Panc1 (cell line): Measurements from ENCODE around the gene MAP2. TPM values are rescaled to one million over a fixed set of nuclear protein-coding genes. Genes with fewer than 3 reads are reported as not detected.

ENCODE experiments used
- ATAC-seq: fragments of 200-7000 bp; cut with Tn5 transposase; 2 replicates; pipeline ENCODE4 v1.9.1; 2020; ENCODE audit warnings: mild to moderate bottlenecking, moderate library complexity
- BruUV-seq: library from RNA; stranded (reverse); fragments of 400-500 nt; replicated peaks from 2 replicates; lab custom pipeline; 2021; lab: Mats Ljungman, UMichigan
- CTCF ChIA-PET: fragments of 300-600 bp; sonication (Branson Sonifier 250); formaldehyde crosslinking; loops from one replicate; lab custom pipeline; 2022; ENCODE audit warnings: antibody characterized with exemption; lab: Charles Lee
- POLR2A ChIA-PET: fragments of 300-600 bp; sonication (Branson Sonifier 250); formaldehyde crosslinking; loops from one replicate; lab custom pipeline; 2022; ENCODE audit warnings: antibody characterized with exemption; lab: Charles Lee
- DNase-seq: peaks from one replicate; pipeline ENCODE4 v3.0.0-alpha.2; 2010; ENCODE audit warnings: low read depth, low spot score
- H3K27ac ChIP-seq: 2 replicates; pipeline ENCODE4 v1.5.1; 2011; ENCODE audit warnings: mild to moderate bottlenecking, low read length, inconsistent platforms
- H3K27me3 ChIP-seq: fragments of 200-500 bp; sonication (Bioruptor generic); 2 replicates; pipeline ENCODE4 v1.6.0; 2014; ENCODE audit warnings: low read length, inconsistent platforms; ENCODE audit not compliant: control insufficient read depth, insufficient read depth
- H3K36me3 ChIP-seq: fragments of 200-500 bp; sonication (Bioruptor generic); 2 replicates; pipeline ENCODE4 v1.5.1; 2014; ENCODE audit warnings: inconsistent platforms, mild to moderate bottlenecking, low read length, moderate library complexity; ENCODE audit not compliant: control insufficient read depth, insufficient read depth
- H3K4me1 ChIP-seq: 2 replicates; pipeline ENCODE4 v1.5.1; 2011; ENCODE audit warnings: inconsistent platforms, mild to moderate bottlenecking, low read length, moderate library complexity; ENCODE audit not compliant: control insufficient read depth, insufficient read depth
- H3K4me3 ChIP-seq, 2 experiments: 2 replicates each; pipeline ENCODE4 v1.5.1; 2011 to 2012; ENCODE audit warnings: low read depth in 2 of 2, low read length in 2 of 2, mild to moderate bottlenecking in 2 of 2, inconsistent platforms in 1 of 2, moderate library complexity in 1 of 2
- H3K9me3 ChIP-seq: fragments of 200-500 bp; sonication (Bioruptor generic); 2 replicates; pipeline ENCODE4 v1.5.1; 2014; ENCODE audit warnings: low read depth, mild to moderate bottlenecking, inconsistent platforms, low read length, moderate library complexity; ENCODE audit not compliant: control insufficient read depth, insufficient read depth
- POLR2AphosphoS5 ChIP-seq: IDR thresholded peaks from 2 replicates; pipeline ENCODE4 v1.6.1; 2012; ENCODE audit warnings: mild to moderate bottlenecking, low read depth, low read length, moderate library complexity
- SIN3A ChIP-seq: IDR thresholded peaks from 2 replicates; pipeline ENCODE4 v1.6.1; 2012; ENCODE audit warnings: low read depth, mild to moderate bottlenecking, low read length, moderate library complexity, borderline replicate concordance; ENCODE audit not compliant: insufficient read depth
- TCF7L2 ChIP-seq: IDR thresholded peaks from 2 replicates; pipeline ENCODE4 v1.6.1; 2011; ENCODE audit warnings: mild to moderate bottlenecking, low read depth, low read length, inconsistent platforms
- in situ Hi-C: cut with HindIII; loops from 2 replicates; pipeline ENCODE4 v1.10.0; 2016; ENCODE audit warnings: low sequenced_read_pairs, low pct_unique_long_range_greater_than_20kb
- intact Hi-C: fragments of 100-400 bp; cut with micrococcal nuclease; formaldehyde crosslinking; loops from one replicate; pipeline ENCODE4 v1.10.0; 2022; ENCODE audit not compliant: unreplicated experiment
- total RNA-seq: library from RNA; stranded (reverse); gene quantifications from one replicate; pipeline ENCODE4 v1.2.1, GENCODE V29; 2021; ENCODE audit not compliant: unreplicated experiment
- TF ChIP-seq, protein P1 (sequence below): fragments of 450-650 bp; IDR thresholded peaks from 2 replicates; pipeline ENCODE4 v1.5.1; 2017; ENCODE audit warnings: mild to moderate bottlenecking
- TF ChIP-seq, protein P2 (sequence below), 2 experiments: IDR thresholded peaks; 2 replicates each; pipeline ENCODE4 v1.6.1; 2011 to 2012; ENCODE audit warnings: low read depth in 2 of 2, control low read depth in 1 of 2, low read length in 1 of 2, mild to moderate bottlenecking in 1 of 2, moderate library complexity in 1 of 2; ENCODE audit not compliant: insufficient read depth in 1 of 2

MAP2 gene
- total RNA-seq, 1 experiment from 2014 or later: 44.9 TPM

DNA sequence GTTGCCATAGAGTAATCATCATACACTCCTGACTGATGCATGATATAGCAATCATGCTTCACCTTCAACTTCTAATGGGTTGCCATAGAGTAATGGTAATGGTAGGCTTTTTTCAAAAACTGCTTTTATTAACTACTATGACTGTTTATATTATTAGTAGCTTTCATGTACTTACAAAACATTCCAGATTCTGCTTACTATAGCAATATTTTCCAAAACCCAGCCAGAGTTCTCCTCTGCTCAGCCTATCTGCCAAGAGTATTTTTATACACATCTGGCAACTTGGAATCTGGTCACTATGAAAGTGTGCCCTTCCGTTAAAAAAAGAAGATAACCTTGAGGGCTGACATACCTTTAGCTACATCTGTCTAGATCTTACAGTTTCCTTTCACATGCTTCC lies 342.8 kb downstream of the MAP2 start:
- no peak overlapping the region for H3K27ac ChIP-seq
- DNase-seq (no peak), ATAC-seq (no peak)
- TF ChIP-seq TCF7L2 (no peak), SIN3A (no peak), POLR2AphosphoS5 (no peak)
- TF ChIP-seq, protein P1, sequence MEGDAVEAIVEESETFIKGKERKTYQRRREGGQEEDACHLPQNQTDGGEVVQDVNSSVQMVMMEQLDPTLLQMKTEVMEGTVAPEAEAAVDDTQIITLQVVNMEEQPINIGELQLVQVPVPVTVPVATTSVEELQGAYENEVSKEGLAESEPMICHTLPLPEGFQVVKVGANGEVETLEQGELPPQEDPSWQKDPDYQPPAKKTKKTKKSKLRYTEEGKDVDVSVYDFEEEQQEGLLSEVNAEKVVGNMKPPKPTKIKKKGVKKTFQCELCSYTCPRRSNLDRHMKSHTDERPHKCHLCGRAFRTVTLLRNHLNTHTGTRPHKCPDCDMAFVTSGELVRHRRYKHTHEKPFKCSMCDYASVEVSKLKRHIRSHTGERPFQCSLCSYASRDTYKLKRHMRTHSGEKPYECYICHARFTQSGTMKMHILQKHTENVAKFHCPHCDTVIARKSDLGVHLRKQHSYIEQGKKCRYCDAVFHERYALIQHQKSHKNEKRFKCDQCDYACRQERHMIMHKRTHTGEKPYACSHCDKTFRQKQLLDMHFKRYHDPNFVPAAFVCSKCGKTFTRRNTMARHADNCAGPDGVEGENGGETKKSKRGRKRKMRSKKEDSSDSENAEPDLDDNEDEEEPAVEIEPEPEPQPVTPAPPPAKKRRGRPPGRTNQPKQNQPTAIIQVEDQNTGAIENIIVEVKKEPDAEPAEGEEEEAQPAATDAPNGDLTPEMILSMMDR: no peak
- TF ChIP-seq, protein P2, sequence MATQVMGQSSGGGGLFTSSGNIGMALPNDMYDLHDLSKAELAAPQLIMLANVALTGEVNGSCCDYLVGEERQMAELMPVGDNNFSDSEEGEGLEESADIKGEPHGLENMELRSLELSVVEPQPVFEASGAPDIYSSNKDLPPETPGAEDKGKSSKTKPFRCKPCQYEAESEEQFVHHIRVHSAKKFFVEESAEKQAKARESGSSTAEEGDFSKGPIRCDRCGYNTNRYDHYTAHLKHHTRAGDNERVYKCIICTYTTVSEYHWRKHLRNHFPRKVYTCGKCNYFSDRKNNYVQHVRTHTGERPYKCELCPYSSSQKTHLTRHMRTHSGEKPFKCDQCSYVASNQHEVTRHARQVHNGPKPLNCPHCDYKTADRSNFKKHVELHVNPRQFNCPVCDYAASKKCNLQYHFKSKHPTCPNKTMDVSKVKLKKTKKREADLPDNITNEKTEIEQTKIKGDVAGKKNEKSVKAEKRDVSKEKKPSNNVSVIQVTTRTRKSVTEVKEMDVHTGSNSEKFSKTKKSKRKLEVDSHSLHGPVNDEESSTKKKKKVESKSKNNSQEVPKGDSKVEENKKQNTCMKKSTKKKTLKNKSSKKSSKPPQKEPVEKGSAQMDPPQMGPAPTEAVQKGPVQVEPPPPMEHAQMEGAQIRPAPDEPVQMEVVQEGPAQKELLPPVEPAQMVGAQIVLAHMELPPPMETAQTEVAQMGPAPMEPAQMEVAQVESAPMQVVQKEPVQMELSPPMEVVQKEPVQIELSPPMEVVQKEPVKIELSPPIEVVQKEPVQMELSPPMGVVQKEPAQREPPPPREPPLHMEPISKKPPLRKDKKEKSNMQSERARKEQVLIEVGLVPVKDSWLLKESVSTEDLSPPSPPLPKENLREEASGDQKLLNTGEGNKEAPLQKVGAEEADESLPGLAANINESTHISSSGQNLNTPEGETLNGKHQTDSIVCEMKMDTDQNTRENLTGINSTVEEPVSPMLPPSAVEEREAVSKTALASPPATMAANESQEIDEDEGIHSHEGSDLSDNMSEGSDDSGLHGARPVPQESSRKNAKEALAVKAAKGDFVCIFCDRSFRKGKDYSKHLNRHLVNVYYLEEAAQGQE (IDR thresholded peaks at IDR 0.05; ENCODE audit: insufficient read depth in 1 of 2, low read depth in 2 of 2, low read length in 1 of 2): no peak
- BruUV-seq: no TSS peak
- in situ Hi-C loops: no loop called here
- intact Hi-C loops: no loop called here
- no peak overlapping the region for H3K4me3 ChIP-seq
- no peaks in the 10 kb centered on the region for H3K4me1 ChIP-seq
- no peaks in the 10 kb centered on the region for H3K9me3 ChIP-seq
- peaks cover 5% of the 10 kb centered on the region; the same call in 1 of the 2 replicates for H3K27me3 ChIP-seq
- H3K36me3 ChIP-seq: no peaks in the 10 kb centered on the region; the same call in 1 of the 2 replicates
- POLR2A ChIA-PET: no interaction called here
- CTCF ChIA-PET: no interaction called here

DNA sequence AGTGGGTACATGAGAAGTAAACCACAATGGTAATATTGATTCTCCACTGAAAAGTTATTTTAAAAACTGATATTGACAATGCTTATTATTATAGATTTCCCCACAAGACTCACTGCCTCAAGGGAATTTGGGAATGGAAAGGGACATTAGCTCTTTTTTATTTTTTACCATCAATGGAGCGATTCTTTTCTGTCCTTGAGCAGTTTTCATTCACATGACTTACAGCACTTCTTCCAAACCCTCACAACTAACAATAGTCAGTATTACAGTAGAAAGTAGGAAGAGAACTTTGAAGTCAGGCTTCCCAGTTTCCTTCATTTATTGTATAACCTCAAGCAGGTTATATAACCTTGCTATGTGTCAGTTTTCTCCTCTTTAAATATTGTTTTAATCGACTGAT lies 343.5 kb downstream of the MAP2 start:
- no peak for ATAC-seq
- CTCF ChIA-PET: no interaction called here

More for the DNA sequence above, 343.5 kb downstream of the MAP2 start:
- no TSS peak for BruUV-seq
- Histone ChIP-seq H3K27me3 (peaks cover 6% of the 10 kb centered on the region), H3K36me3 (no peaks in the 10 kb centered on the region; the same call in 1 of the 2 replicates), H3K4me3 (no peak overlapping the region), H3K4me1 (no peaks in the 10 kb centered on the region), H3K9me3 (no peaks in the 10 kb centered on the region), H3K27ac (no peak overlapping the region)
- POLR2A ChIA-PET: no interaction called here
- DNase-seq: no peak
- intact Hi-C loops: no loop called here
- TF ChIP-seq, protein P1: no peak
- TF ChIP-seq SIN3A (no peak), TCF7L2 (no peak), POLR2AphosphoS5 (no peak)
- TF ChIP-seq, protein P2 (IDR thresholded peaks at IDR 0.05; ENCODE audit: insufficient read depth in 1 of 2, low read depth in 2 of 2, low read length in 1 of 2): no peak
- in situ Hi-C loops: no loop called here
